Vagina (tissue), 2 donors: ENCODE data around the gene NUP93. TPM values are rescaled to one million over a fixed set of nuclear protein-coding genes. Genes with fewer than 3 reads are reported as not detected.

Experiments
- DNase-seq, 2 donors: peaks; one replicate each; pipeline ENCODE4 v3.0.0-alpha.2; 2017; ENCODE audit errors: extremely low spot score in 2 of 2
- H3K27ac ChIP-seq: fragments of 200-600 bp; sonication (generic); one replicate; pipeline ENCODE4 v1.5.1; 2019
- H3K27me3 ChIP-seq: fragments of 200-600 bp; sonication (generic); one replicate; pipeline ENCODE4 v1.5.1; 2019
- H3K36me3 ChIP-seq, 2 donors: fragments of 200-600 bp; sonication (generic); one replicate each; pipeline ENCODE4 v1.5.1; 2017 to 2019
- H3K4me1 ChIP-seq: fragments of 200-600 bp; sonication (generic); one replicate; pipeline ENCODE4 v1.5.1; 2019
- H3K4me3 ChIP-seq, 2 donors: fragments of 200-600 bp; sonication (generic); 1 replicate in 1 of 2; 2 replicates in 1 of 2; pipeline ENCODE4 v1.5.1; 2016 to 2019
- H3K9me3 ChIP-seq: fragments of 200-600 bp; sonication (generic); one replicate; pipeline ENCODE4 v1.5.1; 2019
- POLR2A ChIP-seq, 2 donors: fragments of 450-650 bp; IDR thresholded peaks; one replicate each; pipeline ENCODE4 v1.6.1; 2017; ENCODE audit warnings: antibody characterized with exemption in 2 of 2, mild to moderate bottlenecking in 2 of 2, moderate library complexity in 2 of 2
- POLR2AphosphoS5 ChIP-seq, 2 donors: sonication (generic); formaldehyde crosslinking; IDR thresholded peaks; one replicate each; pipeline ENCODE4 v1.9.0; 2017; ENCODE audit warnings: antibody characterized with exemption in 2 of 2, mild to moderate bottlenecking in 2 of 2, low read depth in 1 of 2; ENCODE audit not compliant: insufficient read depth in 1 of 2
- intact Hi-C: fragments of 100-400 bp; cut with DNase I; formaldehyde crosslinking; loops from one replicate; pipeline ENCODE4 v1.15.1; 2023
- total RNA-seq: library from RNA; depleted of rRNA; stranded (reverse); fragments of >200 nt; gene quantifications from one replicate; pipeline ENCODE4 v1.2.3, GENCODE V29; 2016
- TF ChIP-seq, protein P1 (sequence below), 3 experiments: fragments of 450-650 bp in 2 of 3; fragments of 200-600 bp in 1 of 3; sonication (generic) in 1 of 3; IDR thresholded peaks; one replicate each; pipeline ENCODE4 v1.5.1; 2017 to 2019; ENCODE audit warnings: antibody characterized with exemption in 3 of 3, mild to moderate bottlenecking in 2 of 3, moderate library complexity in 2 of 3

The NUP93 gene
- total RNA-seq, 1 donor from 2014 or later, result 43.7 TPM

GRCh38 chr16:56842133-56842532 is 112.2 kb downstream of the NUP93 start:
- peaks cover 2% of the 10 kb centered on the region for H3K4me1 ChIP-seq
- no peaks in the 10 kb centered on the region for H3K27me3 ChIP-seq
- TF ChIP-seq, protein P1, sequence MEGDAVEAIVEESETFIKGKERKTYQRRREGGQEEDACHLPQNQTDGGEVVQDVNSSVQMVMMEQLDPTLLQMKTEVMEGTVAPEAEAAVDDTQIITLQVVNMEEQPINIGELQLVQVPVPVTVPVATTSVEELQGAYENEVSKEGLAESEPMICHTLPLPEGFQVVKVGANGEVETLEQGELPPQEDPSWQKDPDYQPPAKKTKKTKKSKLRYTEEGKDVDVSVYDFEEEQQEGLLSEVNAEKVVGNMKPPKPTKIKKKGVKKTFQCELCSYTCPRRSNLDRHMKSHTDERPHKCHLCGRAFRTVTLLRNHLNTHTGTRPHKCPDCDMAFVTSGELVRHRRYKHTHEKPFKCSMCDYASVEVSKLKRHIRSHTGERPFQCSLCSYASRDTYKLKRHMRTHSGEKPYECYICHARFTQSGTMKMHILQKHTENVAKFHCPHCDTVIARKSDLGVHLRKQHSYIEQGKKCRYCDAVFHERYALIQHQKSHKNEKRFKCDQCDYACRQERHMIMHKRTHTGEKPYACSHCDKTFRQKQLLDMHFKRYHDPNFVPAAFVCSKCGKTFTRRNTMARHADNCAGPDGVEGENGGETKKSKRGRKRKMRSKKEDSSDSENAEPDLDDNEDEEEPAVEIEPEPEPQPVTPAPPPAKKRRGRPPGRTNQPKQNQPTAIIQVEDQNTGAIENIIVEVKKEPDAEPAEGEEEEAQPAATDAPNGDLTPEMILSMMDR (IDR thresholded peaks at IDR 0.05), result no peak
- no peak for TF ChIP-seq POLR2AphosphoS5 (IDR thresholded peaks at IDR 0.05; ENCODE audit: insufficient read depth in 1 of 2, low read depth in 1 of 2)
- TF ChIP-seq POLR2A (IDR thresholded peaks at IDR 0.05), result no peak
- intact Hi-C loops, result no loop called here
- H3K27ac ChIP-seq, result no peak overlapping the region
- H3K36me3 ChIP-seq, result peaks cover 3 to 47% of the 10 kb centered on the region in 2 donors
- H3K4me3 ChIP-seq, result no peak overlapping the region
- no peaks in the 10 kb centered on the region for H3K9me3 ChIP-seq
- DNase-seq, result no peak

DNA sequence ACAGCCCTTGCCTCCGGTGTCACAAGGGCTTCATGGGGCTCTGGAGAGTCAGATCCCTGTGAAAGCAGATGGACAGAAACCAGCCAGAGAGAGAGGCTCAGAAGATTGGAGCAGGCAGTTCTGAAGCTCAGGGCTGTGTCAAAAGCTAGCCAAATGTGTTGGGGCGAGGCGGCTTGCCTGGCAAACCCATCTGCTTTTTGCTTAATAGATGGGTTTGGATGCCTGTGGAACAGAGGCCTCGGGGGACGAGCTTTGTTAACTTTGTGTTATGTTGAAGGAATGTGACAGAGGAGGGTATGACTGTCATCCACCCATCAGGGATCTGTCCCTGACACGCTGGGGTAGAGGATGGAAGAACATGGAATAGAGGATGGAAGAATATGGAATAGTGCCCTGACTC is 114.1 kb downstream of the NUP93 start:
- no peak for DNase-seq
- TF ChIP-seq POLR2AphosphoS5 (IDR thresholded peaks at IDR 0.05; ENCODE audit: insufficient read depth in 1 of 2, low read depth in 1 of 2) (no peak), POLR2A (IDR thresholded peaks at IDR 0.05) (no peak)
- TF ChIP-seq, protein P1 (IDR thresholded peaks at IDR 0.05), result no peak
- Histone ChIP-seq H3K27me3 (no peaks in the 10 kb centered on the region), H3K4me3 (no peak overlapping the region), H3K9me3 (no peaks in the 10 kb centered on the region), H3K27ac (no peak overlapping the region), H3K4me1 (peaks cover 21% of the 10 kb centered on the region), H3K36me3 (peaks cover 0 to 31% of the 10 kb centered on the region in 2 donors)
- intact Hi-C loops, result no loop called here

DNA sequence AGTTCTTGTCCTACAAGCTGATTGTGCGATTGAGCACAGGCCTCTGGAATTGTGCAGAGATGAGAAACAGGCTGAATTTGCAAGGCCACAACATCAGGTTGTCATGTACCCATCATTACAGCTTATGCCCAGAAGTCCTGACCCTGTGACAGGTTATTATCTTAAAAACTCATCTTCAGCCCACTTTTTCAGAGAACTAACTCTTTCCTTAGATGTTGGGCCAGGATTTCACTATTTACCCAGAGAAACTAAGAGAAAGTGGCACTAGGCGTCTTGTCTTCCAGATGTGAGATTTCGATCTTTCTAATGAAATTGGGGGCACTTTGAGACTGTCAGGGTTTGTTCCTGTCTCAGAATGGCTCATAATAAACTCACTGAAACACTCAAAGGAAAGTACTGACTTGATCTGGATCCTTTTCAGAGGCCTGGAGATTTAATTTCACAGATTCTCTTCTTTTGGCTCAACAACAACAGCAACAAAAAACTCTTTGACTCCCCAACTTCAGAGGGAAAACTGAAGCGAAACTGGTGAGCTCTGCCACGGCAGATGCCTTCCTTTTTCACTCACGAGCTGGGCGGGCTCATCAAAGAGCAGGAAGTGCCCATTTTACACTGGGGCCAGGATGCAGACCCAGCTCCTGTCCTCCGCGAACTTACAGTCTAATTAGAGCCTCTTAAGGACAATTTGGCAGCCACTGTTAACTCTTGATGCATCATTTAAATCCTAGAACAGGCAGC is 117.4 kb downstream of the NUP93 start:
- no peak for DNase-seq
- intact Hi-C loops, result no loop called here
- H3K27ac ChIP-seq, result peak overlapping the region; percentile 53

DNA sequence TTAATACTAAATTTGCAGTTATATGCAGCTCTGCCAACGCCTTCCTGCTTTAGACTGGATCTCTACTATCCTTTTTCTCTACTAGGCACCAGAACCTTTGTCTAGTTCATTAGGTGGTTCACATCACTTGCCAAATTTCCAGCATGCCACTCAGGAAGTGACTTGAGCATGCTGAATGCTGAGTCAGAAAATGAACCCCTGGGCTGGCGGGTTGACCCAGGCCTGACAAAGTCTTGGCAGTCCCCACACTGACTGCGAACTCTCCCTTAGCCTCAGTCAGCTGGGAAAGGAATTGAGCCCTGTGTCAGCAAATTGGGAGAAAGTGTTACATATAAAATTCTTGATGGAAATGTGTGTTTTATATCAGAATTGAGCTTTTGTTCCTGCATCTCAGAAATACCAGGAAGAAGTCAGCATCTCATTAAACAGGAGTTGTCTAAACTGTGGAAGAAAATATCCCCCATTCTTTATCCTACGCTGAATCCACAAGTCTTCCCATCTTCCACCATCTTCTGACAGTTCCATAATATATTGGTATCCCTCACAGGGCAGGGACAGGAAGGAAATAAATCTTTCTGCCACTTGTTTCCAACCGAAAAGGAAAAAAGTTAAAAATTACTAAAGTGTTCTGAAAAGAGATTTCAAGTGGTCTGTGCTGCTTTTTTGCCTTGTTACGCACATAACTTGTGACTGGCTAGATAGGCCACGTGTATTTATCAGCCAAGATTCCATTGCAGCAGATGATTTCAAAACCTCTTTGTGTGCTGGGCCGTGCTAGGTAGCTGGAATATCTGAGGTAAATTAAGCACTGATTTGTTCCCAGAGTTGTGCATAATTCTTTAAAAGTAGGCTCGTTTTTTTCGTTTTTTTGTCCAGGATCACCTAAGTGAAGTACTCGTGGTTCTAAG is 118.4 kb downstream of the NUP93 start:
- Histone ChIP-seq H3K4me3 (no peak overlapping the region), H3K4me1 (peaks cover 29% of the 10 kb centered on the region), H3K27me3 (no peaks in the 10 kb centered on the region), H3K27ac (peak overlapping the region; percentile 53), H3K9me3 (no peaks in the 10 kb centered on the region), H3K36me3 (peaks cover 0 to 9% of the 10 kb centered on the region in 2 donors)
- DNase-seq, result no peak
- intact Hi-C loops, result no loop called here
- TF ChIP-seq POLR2AphosphoS5 (IDR thresholded peaks at IDR 0.05; ENCODE audit: insufficient read depth in 1 of 2, low read depth in 1 of 2) (peak in 1 of 2 donors; percentile 9), POLR2A (IDR thresholded peaks at IDR 0.05) (no peak)

More for the DNA sequence above, 117.4 kb downstream of the NUP93 start:
- Histone ChIP-seq H3K36me3 (peaks cover 0 to 18% of the 10 kb centered on the region in 2 donors), H3K27me3 (no peaks in the 10 kb centered on the region), H3K9me3 (no peaks in the 10 kb centered on the region), H3K4me3 (no peak overlapping the region), H3K4me1 (peaks cover 29% of the 10 kb centered on the region)
- TF ChIP-seq, protein P1 (IDR thresholded peaks at IDR 0.05), result no peak
- TF ChIP-seq POLR2A (IDR thresholded peaks at IDR 0.05) (no peak), POLR2AphosphoS5 (IDR thresholded peaks at IDR 0.05; ENCODE audit: insufficient read depth in 1 of 2, low read depth in 1 of 2) (no peak)

GRCh38 chr16:56848955-56849689 is 119.2 kb downstream of the NUP93 start:
- Histone ChIP-seq H3K4me1 (peaks cover 29% of the 10 kb centered on the region), H3K27me3 (no peaks in the 10 kb centered on the region), H3K4me3 (no peak overlapping the region), H3K27ac (peak overlapping the region; percentile 53), H3K9me3 (no peaks in the 10 kb centered on the region), H3K36me3 (peaks cover 0 to under 1% of the 10 kb centered on the region in 2 donors)
- intact Hi-C loops, result no loop called here
- no peak for DNase-seq
- TF ChIP-seq POLR2A (IDR thresholded peaks at IDR 0.05) (no peak), POLR2AphosphoS5 (IDR thresholded peaks at IDR 0.05; ENCODE audit: insufficient read depth in 1 of 2, low read depth in 1 of 2) (no peak)
- TF ChIP-seq, protein P1 (IDR thresholded peaks at IDR 0.05), result no peak
